ENCODE results near the gene IL5. TPM values are rescaled to one million over a fixed set of nuclear protein-coding genes. Genes with fewer than 3 reads are reported as not detected.

Gene IL5
- total RNA-seq, 1 experiment from 2014 or later = not detected

DNA sequence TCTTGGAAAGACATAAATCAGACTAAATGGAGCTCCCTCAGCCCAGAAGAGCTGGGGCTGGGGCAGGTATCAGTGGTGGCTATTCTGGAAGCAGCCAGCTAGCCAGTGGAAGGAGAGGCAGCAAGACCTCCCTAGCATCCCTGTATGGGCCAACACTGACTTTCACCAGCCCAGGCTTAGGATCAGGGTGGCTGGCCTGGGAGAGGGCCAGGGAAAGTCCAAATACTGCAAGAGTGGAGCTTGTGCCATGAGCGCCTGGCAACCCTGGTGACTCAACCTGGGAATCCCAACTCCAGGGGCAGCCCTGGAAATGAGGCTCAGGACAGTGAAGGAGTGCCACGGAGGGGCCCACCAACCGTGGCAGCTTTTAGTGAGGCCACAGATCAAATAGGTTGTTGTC is 45.2 kb downstream of the IL5 start:
- Histone ChIP-seq H4K20me1 (ENCODE audit: low read length) (no peaks in the 10 kb centered on the region), H3K9ac (ENCODE audit: low read length) (peak overlapping the region; percentile 78), H3K27ac (ENCODE audit: low read length) (peak overlapping the region; percentile 84), H3K9me2 (replicated peaks; ENCODE audit: low read length) (no peaks in the 10 kb centered on the region), H3K79me2 (ENCODE audit: low read length) (no peaks in the 10 kb centered on the region), H3K4me2 (ENCODE audit: low read length) (peak overlapping the region; percentile 87), H3K27me3 (ENCODE audit: low read length) (no peaks in the 10 kb centered on the region), H3K4me1 (ENCODE audit: insufficient read depth, low read length) (peaks cover 40% of the 10 kb centered on the region), H3F3A (ENCODE audit: low read length, unreplicated experiment) (no peaks in the 10 kb centered on the region), H3K36me3 (ENCODE audit: low read depth, low read length) (no peaks in the 10 kb centered on the region), H3K4me3 (ENCODE audit: low read length) (no peak overlapping the region), H2AFZ (ENCODE audit: low read length) (no peak overlapping the region), H3K9me3 (ENCODE audit: low read length) (no peaks in the 10 kb centered on the region)
- intact Hi-C loops (cut with micrococcal nuclease) = loop anchor here (10.0 kb wide), 1 partner anchor 203 kb away; the partner anchor contains the start of gene SLC22A4
- BruUV-seq (replicated peaks) = no TSS peak
- ChIA-PET POLR2A (ENCODE audit: unreplicated experiment) (interaction anchor here (0.6 kb wide), 2 partner anchors 12 to 83 kb away, joined by 6 read pairs; no protein-coding TSS in a partner anchor), CTCF (interaction anchor here (1.3 to 1.5 kb wide), 2 partner anchors 111 to 260 kb away, joined by 3 to 6 read pairs; no protein-coding TSS in a partner anchor)
- ATAC-seq (no peak), DNase-seq (peak; percentile 56)
- TF ChIP-seq, protein P1, sequence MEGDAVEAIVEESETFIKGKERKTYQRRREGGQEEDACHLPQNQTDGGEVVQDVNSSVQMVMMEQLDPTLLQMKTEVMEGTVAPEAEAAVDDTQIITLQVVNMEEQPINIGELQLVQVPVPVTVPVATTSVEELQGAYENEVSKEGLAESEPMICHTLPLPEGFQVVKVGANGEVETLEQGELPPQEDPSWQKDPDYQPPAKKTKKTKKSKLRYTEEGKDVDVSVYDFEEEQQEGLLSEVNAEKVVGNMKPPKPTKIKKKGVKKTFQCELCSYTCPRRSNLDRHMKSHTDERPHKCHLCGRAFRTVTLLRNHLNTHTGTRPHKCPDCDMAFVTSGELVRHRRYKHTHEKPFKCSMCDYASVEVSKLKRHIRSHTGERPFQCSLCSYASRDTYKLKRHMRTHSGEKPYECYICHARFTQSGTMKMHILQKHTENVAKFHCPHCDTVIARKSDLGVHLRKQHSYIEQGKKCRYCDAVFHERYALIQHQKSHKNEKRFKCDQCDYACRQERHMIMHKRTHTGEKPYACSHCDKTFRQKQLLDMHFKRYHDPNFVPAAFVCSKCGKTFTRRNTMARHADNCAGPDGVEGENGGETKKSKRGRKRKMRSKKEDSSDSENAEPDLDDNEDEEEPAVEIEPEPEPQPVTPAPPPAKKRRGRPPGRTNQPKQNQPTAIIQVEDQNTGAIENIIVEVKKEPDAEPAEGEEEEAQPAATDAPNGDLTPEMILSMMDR (conservative IDR thresholded peaks at IDR 0.05; ENCODE audit: low read depth, low read length) = no peak
- TF ChIP-seq EZH2phosphoT487 (IDR thresholded peaks at IDR 0.05; ENCODE audit: borderline replicate concordance, low read length) = no peak
- no peak for TF ChIP-seq EZH2 (IDR thresholded peaks at IDR 0.05; ENCODE audit: low read length, unreplicated experiment)

- POLR2A ChIA-PET (ENCODE audit: unreplicated experiment) = interaction anchor here (0.6 to 1.7 kb wide), 2 partner anchors 12 to 203 kb away, joined by 6 to 19 read pairs; partner anchors contain the start of gene SLC22A4
- CTCF ChIA-PET = interaction anchor here (1.3 to 1.5 kb wide), 2 partner anchors 110 to 259 kb away, joined by 3 to 6 read pairs; no protein-coding TSS in a partner anchor
- Histone ChIP-seq H3K4me1 (ENCODE audit: insufficient read depth, low read length) (peaks cover 40% of the 10 kb centered on the region), H3K79me2 (ENCODE audit: low read length) (no peaks in the 10 kb centered on the region), H3K4me2 (ENCODE audit: low read length) (peak overlapping the region; percentile 87), H3K27ac (ENCODE audit: low read length) (peak overlapping the region; percentile 84), H3K4me3 (ENCODE audit: low read length) (peak overlapping the region; percentile 85), H3K9me2 (replicated peaks; ENCODE audit: low read length) (no peaks in the 10 kb centered on the region), H3K9ac (ENCODE audit: low read length) (peak overlapping the region; percentile 78), H3K36me3 (ENCODE audit: low read depth, low read length) (no peaks in the 10 kb centered on the region), H3K27me3 (ENCODE audit: low read length) (no peaks in the 10 kb centered on the region), H4K20me1 (ENCODE audit: low read length) (no peaks in the 10 kb centered on the region), H3K9me3 (ENCODE audit: low read length) (no peaks in the 10 kb centered on the region), H2AFZ (ENCODE audit: low read length) (peak overlapping the region; percentile 82; the same call in 1 of the 2 replicates), H3F3A (ENCODE audit: low read length, unreplicated experiment) (no peaks in the 10 kb centered on the region)
- intact Hi-C loops (cut with micrococcal nuclease) = loop anchor here (2.0 to 10.0 kb wide), 4 partner anchors 83 to 203 kb away; partner anchors contain the start of gene SLC22A4
- DNase-seq = peak; percentile 86
- TF ChIP-seq, protein P1 (conservative IDR thresholded peaks at IDR 0.05; ENCODE audit: low read depth, low read length) = no peak
- TF ChIP-seq EZH2phosphoT487 (IDR thresholded peaks at IDR 0.05; ENCODE audit: borderline replicate concordance, low read length) (no peak), EZH2 (IDR thresholded peaks at IDR 0.05; ENCODE audit: low read length, unreplicated experiment) (no peak)
- BruUV-seq (replicated peaks) = no TSS peak
- peak; percentile 39 for ATAC-seq
Observed at GRCh38 chr5:132497488-132497997, 45.8 kb downstream of the IL5 start.
